T-helper 1 cell treated with Interleukin-12 subunit alpha and Interleukin-12 subunit beta and Interleukin-4 antibody, amounts not matched to agents 30 μg/mL and 1 μg/mL, for 36 hours (primary cell): ENCODE measurements around the gene APMAP.
"Not testable (repeated sequence)": the region's sequence is repeated elsewhere in the genome, so short reads cannot be mapped to it uniquely, and the experiment has no call there.

ENCODE experiments used
- H3K27ac Mint-ChIP-seq: one replicate; pipeline ENCODE4 v1.8.0; 2021; ENCODE audit warnings: mild to moderate bottlenecking, mixed read lengths
- H3K27me3 Mint-ChIP-seq: one replicate; pipeline ENCODE4 v1.8.0; 2021; ENCODE audit warnings: low read depth, mixed read lengths
- H3K36me3 Mint-ChIP-seq: one replicate; pipeline ENCODE4 v1.8.0; 2021; ENCODE audit warnings: low read depth, mixed read lengths
- H3K4me1 Mint-ChIP-seq: one replicate; pipeline ENCODE4 v1.8.0; 2021; ENCODE audit warnings: low read depth, mixed read lengths
- H3K4me3 Mint-ChIP-seq: one replicate; pipeline ENCODE4 v1.8.0; 2021; ENCODE audit warnings: mild to moderate bottlenecking, moderate library complexity, mixed read lengths
- H3K9me3 Mint-ChIP-seq: one replicate; pipeline ENCODE4 v1.8.0; 2021; ENCODE audit warnings: mixed read lengths

The APMAP gene

DNA sequence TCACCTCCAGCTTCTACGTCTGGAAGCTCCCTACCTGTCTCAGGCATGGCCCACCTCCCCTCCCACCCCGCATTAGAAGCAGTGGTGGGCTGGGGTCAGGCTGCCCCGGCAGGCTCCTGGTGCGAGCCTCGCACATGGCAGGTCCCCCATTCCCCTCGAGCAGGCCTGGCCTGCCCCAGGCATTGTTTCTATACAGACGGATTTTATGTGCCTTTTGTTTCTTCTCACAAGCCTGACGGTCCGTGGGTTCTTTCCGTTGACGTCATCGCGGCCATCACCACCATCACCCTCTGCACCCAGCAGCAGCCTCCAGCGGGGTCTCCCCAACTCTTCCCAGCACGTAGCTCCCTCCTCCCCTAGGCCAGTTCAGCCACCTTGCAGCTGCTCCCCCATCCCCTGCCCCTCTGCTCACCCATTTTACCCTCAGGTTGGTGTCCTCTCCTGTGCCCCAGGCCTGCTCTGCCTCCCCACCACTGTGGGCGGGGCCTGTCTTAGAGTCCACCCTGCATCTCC is 38.9 kb downstream of the APMAP start:
- Mint-ChIP-seq H3K27me3 (no peaks in the 10 kb centered on the region), H3K36me3 (peaks cover 49% of the 10 kb centered on the region), H3K4me1 (peaks cover 50% of the 10 kb centered on the region), H3K4me3 (peak overlapping the region; percentile 9), H3K27ac (peak overlapping the region; percentile 77), H3K9me3 (peaks cover 2% of the 10 kb centered on the region)

DNA sequence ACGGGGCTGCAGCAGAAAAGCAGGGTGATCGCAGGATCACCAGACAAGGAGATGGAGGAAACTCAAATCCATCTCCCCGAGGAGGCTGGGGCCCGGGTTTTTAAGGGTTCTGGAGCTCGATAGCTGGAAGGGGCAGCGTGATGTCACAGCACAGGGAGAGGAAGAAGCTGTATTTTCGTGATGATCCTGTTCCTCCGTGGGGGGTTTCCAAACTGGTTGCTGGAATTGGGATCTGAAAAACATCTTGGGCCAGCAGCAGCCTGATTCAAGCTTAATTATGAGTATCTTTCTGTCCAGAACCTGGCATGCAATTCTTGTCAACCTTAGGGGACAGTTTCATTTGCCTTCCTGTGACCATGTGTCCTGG is 39.4 kb downstream of the APMAP start:
- H3K36me3 Mint-ChIP-seq: peaks cover 51% of the 10 kb centered on the region
- H3K4me3 Mint-ChIP-seq: peak overlapping the region; percentile 48
- H3K9me3 Mint-ChIP-seq: peaks cover 3% of the 10 kb centered on the region

GRCh38 chr20:24952376-24953208 is 40.0 kb downstream of the APMAP start:
- peak overlapping the region; percentile 68 for H3K27ac Mint-ChIP-seq
- H3K4me1 Mint-ChIP-seq: peaks cover 59% of the 10 kb centered on the region
- peaks cover 54% of the 10 kb centered on the region for H3K36me3 Mint-ChIP-seq
- peak overlapping the region; percentile 48 for H3K4me3 Mint-ChIP-seq
- peaks cover 9% of the 10 kb centered on the region for H3K9me3 Mint-ChIP-seq
- H3K27me3 Mint-ChIP-seq: no peaks in the 10 kb centered on the region

More for the DNA sequence above, 39.4 kb downstream of the APMAP start:
- Mint-ChIP-seq H3K27ac (peak overlapping the region; percentile 55), H3K27me3 (no peaks in the 10 kb centered on the region), H3K4me1 (peaks cover 54% of the 10 kb centered on the region)

DNA sequence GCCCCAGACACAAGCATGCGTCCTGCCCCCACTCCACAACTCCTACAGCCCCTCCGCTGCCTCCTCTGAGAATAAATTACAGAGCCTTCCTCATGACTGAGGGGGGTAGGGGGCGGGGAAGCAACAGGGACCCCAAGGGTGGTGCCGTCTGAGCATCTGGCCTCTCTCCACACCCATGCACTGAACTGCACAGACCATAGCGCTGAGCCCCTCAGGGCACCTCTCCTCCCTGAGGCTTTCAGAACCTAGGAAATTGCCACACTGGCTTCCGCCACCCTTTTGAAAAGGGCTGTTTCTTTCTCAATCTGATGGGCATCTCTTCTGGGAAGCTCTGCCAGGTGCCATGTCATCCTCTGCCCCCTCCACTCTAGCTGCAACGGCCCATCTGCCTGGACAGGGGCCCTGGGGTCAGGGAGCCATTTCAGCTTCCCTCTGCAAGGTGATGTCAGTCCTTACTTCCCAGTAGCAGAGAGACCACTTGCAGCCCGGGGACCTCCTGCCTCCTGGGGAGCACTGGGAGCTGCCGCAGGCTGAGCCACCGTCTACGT is 40.9 kb downstream of the APMAP start:
- H3K36me3 Mint-ChIP-seq: peaks cover 58% of the 10 kb centered on the region
- peak overlapping the region; percentile 89 for H3K4me3 Mint-ChIP-seq
- peaks cover 19% of the 10 kb centered on the region for H3K9me3 Mint-ChIP-seq
- H3K27me3 Mint-ChIP-seq: no peaks in the 10 kb centered on the region
- peaks cover 65% of the 10 kb centered on the region for H3K4me1 Mint-ChIP-seq
- H3K27ac Mint-ChIP-seq: peak overlapping the region; percentile 68

GRCh38 chr20:24950836-24951525 is 41.6 kb downstream of the APMAP start:
- H3K4me3 Mint-ChIP-seq: peak overlapping the region; percentile 89
- peak overlapping the region; percentile 68 for H3K27ac Mint-ChIP-seq
- H3K36me3 Mint-ChIP-seq: peaks cover 59% of the 10 kb centered on the region

GRCh38 chr20:24950128-24950835 is 42.3 kb downstream of the APMAP start:
- H3K27me3 Mint-ChIP-seq: no peaks in the 10 kb centered on the region
- peaks cover 31% of the 10 kb centered on the region for H3K9me3 Mint-ChIP-seq
- peak overlapping the region; percentile 89 for H3K4me3 Mint-ChIP-seq
- peaks cover 62% of the 10 kb centered on the region for H3K4me1 Mint-ChIP-seq
- H3K27ac Mint-ChIP-seq: peak overlapping the region; percentile 94
- H3K36me3 Mint-ChIP-seq: peaks cover 61% of the 10 kb centered on the region

More at GRCh38 chr20:24950836-24951525, 41.6 kb downstream of the APMAP start:
- H3K4me1 Mint-ChIP-seq: peaks cover 61% of the 10 kb centered on the region
- peaks cover 24% of the 10 kb centered on the region for H3K9me3 Mint-ChIP-seq
- no peaks in the 10 kb centered on the region for H3K27me3 Mint-ChIP-seq

GRCh38 chr20:24949756-24950127 is 42.8 kb downstream of the APMAP start:
- peak overlapping the region; percentile 94 for H3K27ac Mint-ChIP-seq
- peaks cover 60% of the 10 kb centered on the region for H3K36me3 Mint-ChIP-seq
- no peaks in the 10 kb centered on the region for H3K27me3 Mint-ChIP-seq
- H3K4me3 Mint-ChIP-seq: peak overlapping the region; percentile 89
- peaks cover 57% of the 10 kb centered on the region for H3K4me1 Mint-ChIP-seq
- H3K9me3 Mint-ChIP-seq: peaks cover 37% of the 10 kb centered on the region

DNA sequence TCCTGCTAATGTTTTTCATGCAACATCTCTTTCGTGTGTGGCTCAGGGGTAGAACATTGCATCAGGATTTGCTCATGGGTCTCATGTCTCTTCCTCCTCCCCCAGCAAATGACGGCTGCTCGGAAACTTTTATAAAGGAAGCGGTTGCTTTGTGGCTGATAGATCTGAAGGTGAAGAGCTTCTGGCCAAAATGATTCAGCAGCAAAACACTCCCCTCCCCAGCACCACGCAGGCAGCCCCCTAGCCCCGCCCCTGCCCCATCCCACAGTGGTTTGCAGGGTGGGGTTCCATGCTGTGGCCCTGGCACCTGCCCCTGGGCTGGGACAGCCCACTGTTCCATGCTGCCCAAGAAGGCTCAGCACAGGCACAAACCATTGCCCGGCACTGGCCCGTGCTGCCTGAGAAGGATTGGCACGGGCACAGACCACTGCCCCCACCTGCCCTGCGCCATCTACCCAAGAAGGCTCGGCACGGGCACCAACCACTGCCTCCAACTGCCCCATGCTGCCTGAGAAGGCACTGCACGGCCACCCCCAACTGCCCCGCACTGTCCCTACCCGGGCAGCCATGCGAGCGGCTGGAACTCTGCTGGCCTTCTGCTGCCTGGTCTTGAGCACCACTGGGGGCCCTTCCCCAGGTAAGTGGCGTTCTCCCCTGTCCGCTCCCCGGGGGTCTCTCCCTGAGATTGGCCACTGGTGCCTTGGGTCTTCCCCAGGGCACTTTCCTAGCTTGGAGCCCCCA is 43.4 kb downstream of the APMAP start, which contains the start of gene CST7:
CST7 (plus strand) TSS at position 331 of the 741 bp plus-strand sequence; CDS start at position 568, 237 bp downstream.
- Mint-ChIP-seq H3K27me3 (no peaks in the 10 kb centered on the region), H3K27ac (peak within 1 kb of the TSS; percentile 94), H3K9me3 (peaks cover 43% of the 10 kb centered on the region), H3K36me3 (peaks cover 58% of the 10 kb centered on the region), H3K4me1 (peaks cover 55% of the 10 kb centered on the region), H3K4me3 (peak within 1 kb of the TSS; percentile 89)

- Mint-ChIP-seq H3K9me3 (peaks cover 47% of the 10 kb centered on the region), H3K36me3 (peaks cover 57% of the 10 kb centered on the region), H3K4me3 (peak overlapping the region; percentile 89), H3K4me1 (peaks cover 52% of the 10 kb centered on the region), H3K27ac (peak overlapping the region; percentile 94)
- H3K27me3 Mint-ChIP-seq: not testable (repeated sequence)
Measured at GRCh38 chr20:24948396-24948938, 44.1 kb downstream of the APMAP start.

GRCh38 chr20:24946376-24946775 is 46.2 kb downstream of the APMAP start:
- not testable (repeated sequence) for H3K4me3 Mint-ChIP-seq, H3K27me3 Mint-ChIP-seq, H3K27ac Mint-ChIP-seq
- Mint-ChIP-seq H3K36me3 (peaks cover 53% of the 10 kb centered on the region), H3K4me1 (peaks cover 40% of the 10 kb centered on the region), H3K9me3 (peaks cover 56% of the 10 kb centered on the region)

DNA sequence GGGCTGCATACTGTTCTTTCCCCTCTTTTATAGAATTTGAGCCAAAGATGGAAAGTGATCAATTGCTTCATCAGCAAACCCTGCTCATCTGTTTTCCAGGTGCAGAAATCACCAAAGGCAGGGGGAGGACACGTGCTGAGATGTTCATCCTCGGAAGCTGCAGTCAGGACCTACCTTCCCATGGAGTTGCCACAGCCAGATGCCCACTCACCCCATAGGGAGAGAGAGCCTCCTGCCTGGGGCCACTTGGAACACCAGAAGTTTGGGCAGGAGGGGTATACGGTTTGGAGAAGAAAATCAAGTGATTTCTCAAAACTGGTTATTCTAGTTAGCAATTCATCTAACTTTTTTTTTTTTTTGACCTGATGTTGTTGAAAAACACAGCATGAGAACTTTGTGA is 48.8 kb downstream of the APMAP start:
- Mint-ChIP-seq H3K27me3 (no peaks in the 10 kb centered on the region), H3K9me3 (peaks cover 61% of the 10 kb centered on the region), H3K36me3 (peaks cover 56% of the 10 kb centered on the region), H3K4me3 (no peak overlapping the region), H3K27ac (no peak overlapping the region), H3K4me1 (peaks cover 24% of the 10 kb centered on the region)

GRCh38 chr20:24943196-24943595 is 49.4 kb downstream of the APMAP start:
- H3K27ac Mint-ChIP-seq: no peak overlapping the region
- H3K4me1 Mint-ChIP-seq: peaks cover 21% of the 10 kb centered on the region
- peaks cover 61% of the 10 kb centered on the region for H3K9me3 Mint-ChIP-seq
- no peaks in the 10 kb centered on the region for H3K27me3 Mint-ChIP-seq
- no peak overlapping the region for H3K4me3 Mint-ChIP-seq
- H3K36me3 Mint-ChIP-seq: peaks cover 54% of the 10 kb centered on the region

- no peak overlapping the region for H3K4me3 Mint-ChIP-seq
- peaks cover 21% of the 10 kb centered on the region for H3K4me1 Mint-ChIP-seq
- H3K9me3 Mint-ChIP-seq: peaks cover 60% of the 10 kb centered on the region
Measured at GRCh38 chr20:24942679-24943078, 49.9 kb downstream of the APMAP start.

More at GRCh38 chr20:24942679-24943078, 49.9 kb downstream of the APMAP start:
- Mint-ChIP-seq H3K27ac (no peak overlapping the region), H3K27me3 (no peaks in the 10 kb centered on the region), H3K36me3 (peaks cover 49% of the 10 kb centered on the region)
